Gastrocnemius medialis (tissue), 4 donors: Measurements from ENCODE around the gene CFAP299. TPM values are rescaled to one million over a fixed set of nuclear protein-coding genes. Genes with fewer than 3 reads are reported as not detected.

Source experiments
- ATAC-seq, 2 donors: fragments of 150-250 bp; one replicate each; pipeline ENCODE4 v1.9.1; 2016
- DNase-seq, 2 donors: peaks; one replicate each; pipeline ENCODE4 v3.0.0-alpha.2; 2019
- H3K27ac ChIP-seq, 4 donors: fragments of 200-600 bp; sonication (generic); 1 replicate in 1 of 4; 2 replicates in 3 of 4; pipeline ENCODE4 v1.5.1; 2016 to 2018; ENCODE audit warnings: mild to moderate bottlenecking in 2 of 4, moderate library complexity in 1 of 4
- H3K27me3 ChIP-seq, 3 donors: fragments of 200-600 bp; sonication (generic) in 2 of 3; 1 replicate in 1 of 3; 2 replicates in 2 of 3; pipeline versions ENCODE4 v1.5.1 to v1.6.0; 2016 to 2019; ENCODE audit warnings: mild to moderate bottlenecking in 1 of 3, moderate library complexity in 1 of 3
- H3K36me3 ChIP-seq, 2 donors: fragments of 200-600 bp; sonication (generic) in 1 of 2; one replicate each; pipeline ENCODE4 v1.5.1; 2017 to 2018
- H3K4me1 ChIP-seq, 2 donors: fragments of 200-600 bp; sonication (generic) in 1 of 2; one replicate each; pipeline ENCODE4 v1.5.1; 2016 to 2017; ENCODE audit warnings: mild to moderate bottlenecking in 2 of 2
- H3K4me3 ChIP-seq, 4 donors: fragments of 200-600 bp; sonication (generic) in 3 of 4; 1 replicate in 1 of 4; 2 replicates in 3 of 4; pipeline ENCODE4 v1.5.1; 2016 to 2019; ENCODE audit warnings: mild to moderate bottlenecking in 2 of 4
- H3K9me3 ChIP-seq, 3 donors: fragments of 200-600 bp; sonication (generic) in 2 of 3; 1 replicate in 1 of 3; 2 replicates in 2 of 3; pipeline ENCODE4 v1.5.1; 2016 to 2019
- POLR2A ChIP-seq, 2 donors: fragments of 450-650 bp; IDR thresholded peaks; one replicate each; pipeline ENCODE4 v1.6.1; 2017; ENCODE audit warnings: antibody characterized with exemption in 2 of 2, mild to moderate bottlenecking in 2 of 2, moderate library complexity in 2 of 2
- in situ Hi-C, 4 donors: fragments of 200-750 bp; cut with MboI; loops; one replicate each; pipeline versions ENCODE4 v1.15.0 to v1.8.0; 2017; ENCODE audit warnings: low sequenced_read_pairs in 4 of 4
- intact Hi-C: fragments of 100-400 bp; cut with DNase I; formaldehyde crosslinking; loops from one replicate; pipeline ENCODE4 v1.15.1; 2023; ENCODE audit warnings: low total_unique reads
- total RNA-seq, 4 donors: library from RNA; depleted of rRNA; stranded (reverse); fragments of >200 nt; gene quantifications; one replicate each; pipeline versions ENCODE4 v1.1.0 to v1.2.3, GENCODE V29; 2016
- TF ChIP-seq, protein P1 (sequence below), 5 experiments: fragments of 450-650 bp in 3 of 5; fragments of 200-600 bp in 2 of 5; sonication (generic) in 2 of 5; IDR thresholded peaks in 4 of 5; conservative IDR thresholded peaks in 1 of 5; 1 replicate in 4 of 5; 2 replicates in 1 of 5; pipeline ENCODE4 v1.5.1; 2016 to 2019; ENCODE audit warnings: antibody characterized with exemption in 5 of 5, mild to moderate bottlenecking in 3 of 5, moderate library complexity in 3 of 5

Gene CFAP299
- total RNA-seq, 4 donors from 2014 or later, result not detected

DNA sequence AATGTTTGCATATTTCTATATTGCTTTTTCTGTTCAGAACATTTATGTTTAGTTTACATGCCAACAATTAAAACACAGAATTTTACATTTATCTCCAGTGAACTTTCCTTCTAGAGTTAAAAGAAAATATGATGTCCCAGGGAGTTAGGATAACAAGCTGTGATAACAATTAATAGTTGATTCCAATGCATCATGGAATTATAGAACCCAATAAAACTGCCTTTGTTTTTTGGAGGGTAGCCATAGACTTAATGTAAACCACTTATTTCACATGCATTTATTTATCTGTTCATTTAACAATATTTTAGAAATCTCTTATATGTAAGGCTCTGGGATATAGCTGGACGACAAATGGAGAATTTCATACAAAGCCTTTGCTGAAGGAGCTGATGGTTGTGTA is 180.0 kb downstream of the CFAP299 start:
- TF ChIP-seq POLR2A (IDR thresholded peaks at IDR 0.05), result no peak
- TF ChIP-seq, protein P1, sequence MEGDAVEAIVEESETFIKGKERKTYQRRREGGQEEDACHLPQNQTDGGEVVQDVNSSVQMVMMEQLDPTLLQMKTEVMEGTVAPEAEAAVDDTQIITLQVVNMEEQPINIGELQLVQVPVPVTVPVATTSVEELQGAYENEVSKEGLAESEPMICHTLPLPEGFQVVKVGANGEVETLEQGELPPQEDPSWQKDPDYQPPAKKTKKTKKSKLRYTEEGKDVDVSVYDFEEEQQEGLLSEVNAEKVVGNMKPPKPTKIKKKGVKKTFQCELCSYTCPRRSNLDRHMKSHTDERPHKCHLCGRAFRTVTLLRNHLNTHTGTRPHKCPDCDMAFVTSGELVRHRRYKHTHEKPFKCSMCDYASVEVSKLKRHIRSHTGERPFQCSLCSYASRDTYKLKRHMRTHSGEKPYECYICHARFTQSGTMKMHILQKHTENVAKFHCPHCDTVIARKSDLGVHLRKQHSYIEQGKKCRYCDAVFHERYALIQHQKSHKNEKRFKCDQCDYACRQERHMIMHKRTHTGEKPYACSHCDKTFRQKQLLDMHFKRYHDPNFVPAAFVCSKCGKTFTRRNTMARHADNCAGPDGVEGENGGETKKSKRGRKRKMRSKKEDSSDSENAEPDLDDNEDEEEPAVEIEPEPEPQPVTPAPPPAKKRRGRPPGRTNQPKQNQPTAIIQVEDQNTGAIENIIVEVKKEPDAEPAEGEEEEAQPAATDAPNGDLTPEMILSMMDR (IDR thresholded peaks at IDR 0.05 in 4 of 5, conservative IDR thresholded peaks at IDR 0.05 in 1 of 5), result no peak
- Histone ChIP-seq H3K36me3 (no peaks in the 10 kb centered on the region), H3K27me3 (no peaks in the 10 kb centered on the region), H3K27ac (no peak overlapping the region), H3K4me1 (no peaks in the 10 kb centered on the region), H3K9me3 (no peaks in the 10 kb centered on the region), H3K4me3 (no peak overlapping the region)
- ATAC-seq, result no peak
- DNase-seq, result no peak
- in situ Hi-C loops (no loop called here), intact Hi-C loops (no loop called here)

DNA sequence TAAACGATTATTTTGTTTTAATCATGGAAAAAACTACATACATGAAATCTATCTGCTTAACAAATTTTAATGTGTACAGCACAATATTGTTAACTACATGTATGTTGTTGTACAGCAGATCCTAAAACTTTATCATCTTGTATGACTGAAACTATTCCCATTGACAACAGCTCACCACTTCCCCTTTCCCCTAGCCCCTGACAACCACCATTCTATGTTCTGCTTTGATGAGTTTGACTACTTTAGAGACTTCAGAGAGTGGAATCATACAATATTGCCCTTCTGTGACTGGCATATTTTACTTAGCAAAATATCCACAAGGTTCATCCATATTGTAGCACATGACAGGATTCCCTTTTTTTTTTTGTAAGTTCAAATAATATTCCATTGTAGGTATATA is 185.9 kb downstream of the CFAP299 start:
- H3K36me3 ChIP-seq, result no peaks in the 10 kb centered on the region
- no peaks in the 10 kb centered on the region for H3K27me3 ChIP-seq
- no peaks in the 10 kb centered on the region for H3K9me3 ChIP-seq
- ATAC-seq (no peak), DNase-seq (no peak)
- H3K4me1 ChIP-seq, result no peaks in the 10 kb centered on the region
- no peak overlapping the region for H3K27ac ChIP-seq
- TF ChIP-seq POLR2A (IDR thresholded peaks at IDR 0.05), result no peak
- TF ChIP-seq, protein P1 (IDR thresholded peaks at IDR 0.05 in 4 of 5, conservative IDR thresholded peaks at IDR 0.05 in 1 of 5), result no peak
- no peak overlapping the region for H3K4me3 ChIP-seq
- in situ Hi-C loops (no loop called here), intact Hi-C loops (no loop called here)

DNA sequence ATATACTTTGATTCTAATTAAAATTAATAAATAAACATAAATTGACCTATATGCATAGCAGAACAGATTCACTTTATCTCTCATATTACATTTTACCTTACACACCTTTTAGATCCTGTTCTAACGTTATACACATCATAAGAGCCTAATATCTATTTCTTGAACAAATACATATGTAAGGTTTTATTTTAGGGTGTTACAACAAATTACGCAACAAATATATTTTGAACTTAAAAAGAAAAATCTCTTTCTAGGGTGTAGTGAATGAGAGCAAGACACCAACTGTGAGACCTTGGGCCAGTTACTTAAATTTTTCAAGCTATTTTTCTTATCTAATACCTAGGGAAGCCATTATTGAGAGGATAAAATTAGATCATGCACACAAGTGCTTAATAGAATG is 191.2 kb downstream of the CFAP299 start:
- Histone ChIP-seq H3K36me3 (no peaks in the 10 kb centered on the region), H3K9me3 (no peaks in the 10 kb centered on the region), H3K27me3 (no peaks in the 10 kb centered on the region), H3K4me3 (no peak overlapping the region), H3K4me1 (no peaks in the 10 kb centered on the region), H3K27ac (no peak overlapping the region)
- intact Hi-C loops, result no loop called here
- in situ Hi-C loops, result no loop called here
- no peak for ATAC-seq
- DNase-seq, result no peak
- no peak for TF ChIP-seq POLR2A (IDR thresholded peaks at IDR 0.05)
- TF ChIP-seq, protein P1 (IDR thresholded peaks at IDR 0.05 in 4 of 5, conservative IDR thresholded peaks at IDR 0.05 in 1 of 5), result no peak

DNA sequence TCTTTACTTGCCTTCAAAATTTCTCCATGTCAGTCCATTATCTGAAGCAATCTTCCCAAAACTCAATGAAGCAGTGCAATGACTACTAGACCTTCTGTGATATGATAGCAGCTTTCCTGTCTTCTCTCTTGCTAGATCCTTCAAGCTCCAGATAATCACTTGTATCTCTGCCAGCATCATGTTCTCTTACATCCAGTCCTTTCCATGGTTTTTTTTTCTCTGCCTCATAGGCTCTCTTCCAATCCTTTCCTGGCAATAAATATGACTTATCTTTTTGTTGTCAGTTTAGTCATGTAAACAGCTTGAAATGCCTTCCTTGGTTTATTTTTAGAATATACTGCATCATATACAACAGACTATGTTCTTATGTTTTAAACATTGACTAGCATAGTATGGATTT is 193.5 kb downstream of the CFAP299 start:
- no peaks in the 10 kb centered on the region for H3K27me3 ChIP-seq
- TF ChIP-seq, protein P1 (IDR thresholded peaks at IDR 0.05 in 4 of 5, conservative IDR thresholded peaks at IDR 0.05 in 1 of 5), result no peak
- no peak for TF ChIP-seq POLR2A (IDR thresholded peaks at IDR 0.05)
- H3K4me3 ChIP-seq, result no peak overlapping the region
- in situ Hi-C loops (no loop called here), intact Hi-C loops (no loop called here)
- H3K4me1 ChIP-seq, result no peaks in the 10 kb centered on the region
- H3K27ac ChIP-seq, result no peak overlapping the region
- H3K36me3 ChIP-seq, result no peaks in the 10 kb centered on the region
- no peaks in the 10 kb centered on the region for H3K9me3 ChIP-seq
- DNase-seq, result no peak
- ATAC-seq, result no peak

DNA sequence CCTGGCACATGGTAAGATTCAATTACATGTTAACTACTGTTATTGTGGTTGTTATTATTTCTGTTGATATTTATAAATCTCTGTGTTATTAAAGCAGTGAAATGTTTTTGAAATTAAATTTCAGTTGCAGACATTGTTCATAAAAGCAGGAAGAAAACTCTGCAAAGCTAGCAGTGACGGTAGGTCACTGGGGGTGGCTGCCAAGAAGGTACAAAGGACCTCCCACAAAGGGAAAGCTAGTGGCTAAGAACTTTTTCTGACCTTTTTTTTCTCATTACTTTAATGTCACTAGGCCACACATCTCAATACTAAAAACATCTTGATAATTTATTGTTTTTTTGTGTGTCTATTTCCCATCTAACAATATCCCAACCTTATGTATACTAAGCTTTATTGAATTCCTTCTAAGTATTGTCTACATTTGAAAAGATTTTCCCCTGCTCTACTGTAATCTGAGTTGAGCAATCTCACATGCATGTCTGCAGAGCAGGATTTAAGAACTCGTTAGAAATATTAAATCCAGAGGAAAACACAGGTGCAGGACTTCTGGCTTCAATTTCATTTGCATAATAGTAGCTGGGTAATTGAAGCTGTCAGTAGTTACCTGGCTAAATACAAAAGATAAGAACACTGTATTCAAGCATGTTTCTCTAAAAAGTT is 197.3 kb downstream of the CFAP299 start:
- Histone ChIP-seq H3K4me3 (no peak overlapping the region), H3K36me3 (no peaks in the 10 kb centered on the region), H3K27ac (no peak overlapping the region), H3K9me3 (no peaks in the 10 kb centered on the region), H3K4me1 (no peaks in the 10 kb centered on the region), H3K27me3 (no peaks in the 10 kb centered on the region)
- DNase-seq (no peak), ATAC-seq (no peak)
- intact Hi-C loops (no loop called here), in situ Hi-C loops (no loop called here)
- no peak for TF ChIP-seq POLR2A (IDR thresholded peaks at IDR 0.05)
- TF ChIP-seq, protein P1 (IDR thresholded peaks at IDR 0.05 in 4 of 5, conservative IDR thresholded peaks at IDR 0.05 in 1 of 5), result no peak
